ENCODE measurements around the gene RNF223. TPM values are rescaled to one million over a fixed set of nuclear protein-coding genes. Genes with fewer than 3 reads are reported as not detected.

Gene RNF223
- total RNA-seq, 1 experiment from 2014 or later, result 6.3 TPM

DNA sequence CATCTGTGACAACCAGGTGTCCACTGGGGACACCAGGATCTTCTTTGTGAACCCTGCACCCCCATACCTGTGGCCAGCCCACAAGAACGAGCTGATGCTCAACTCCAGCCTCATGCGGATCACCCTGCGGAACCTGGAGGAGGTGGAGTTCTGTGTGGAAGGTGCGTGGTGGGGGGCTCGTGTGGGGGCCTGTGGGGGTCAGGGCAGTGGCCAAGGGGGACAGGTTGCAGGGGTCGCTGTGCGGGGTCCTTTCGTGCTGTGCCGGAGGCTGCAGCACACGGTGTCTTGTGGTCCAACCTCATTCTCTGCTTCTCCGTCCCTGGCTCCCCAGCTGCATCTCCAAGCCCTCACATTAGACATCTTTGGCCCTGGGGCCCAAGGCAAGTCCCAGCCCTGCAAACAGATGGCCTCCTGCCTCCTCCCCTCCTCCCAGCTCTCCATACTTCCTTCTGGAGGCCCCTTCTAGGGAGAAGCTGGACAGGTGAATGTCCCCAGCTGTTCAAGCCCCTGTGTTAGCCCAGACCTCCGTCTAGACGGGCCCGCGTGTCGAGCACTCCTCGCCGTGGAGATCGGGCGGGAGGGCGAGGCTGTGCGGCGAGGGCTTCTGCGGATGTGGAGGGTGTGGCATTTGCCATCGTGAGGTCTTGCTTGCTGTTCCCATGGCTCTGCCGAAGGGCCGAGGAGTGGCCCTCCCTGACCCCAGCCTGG lies 51.6 kb downstream of the RNF223 start:
- RAD21 ChIA-PET (ENCODE audit: low non-redundant PET in 1 of 2, low total read pairs in 2 of 2, uncharacterized antibody in 2 of 2, unreplicated experiment in 2 of 2), result no interaction called here
- TF ChIP-seq ELF1 (IDR thresholded peaks at IDR 0.05; ENCODE audit: borderline replicate concordance, low read depth) (no peak), TCF7L2 (IDR thresholded peaks at IDR 0.05; ENCODE audit: borderline replicate concordance, extremely low read depth, insufficient read depth, insufficient read length) (no peak), YY1 (IDR thresholded peaks at IDR 0.05; ENCODE audit: extremely low read depth, insufficient replicate concordance, low read depth, low read length) (no peak), SIN3A (IDR thresholded peaks at IDR 0.05; ENCODE audit: low read depth) (no peak)
- Histone ChIP-seq H3K27ac (ENCODE audit: low read depth, low read length) (peak overlapping the region; percentile 87; the same call in 1 of the 2 replicates), H2AFZ (ENCODE audit: low read depth, low read length, poor library complexity, severe bottlenecking) (no peak overlapping the region), H3K9me3 (ENCODE audit: control insufficient read depth in 1 of 2, insufficient read depth in 1 of 2, low read depth in 1 of 2, low read length in 2 of 2) (no peaks in the 10 kb centered on the region), H3K4me3 (replicated peaks in 1 of 2; ENCODE audit: low read depth in 1 of 2, low read length in 2 of 2) (no peak overlapping the region), H3K9ac (ENCODE audit: low read length) (no peak overlapping the region), H3K36me3 (ENCODE audit: control insufficient read depth in 1 of 2, insufficient read depth in 2 of 2, low read length in 2 of 2) (peaks cover 0 to 19% of the 10 kb centered on the region in 2 experiments; a peak in 2 of 4 replicates), H3K79me2 (ENCODE audit: insufficient read depth, low read length) (peaks cover 68% of the 10 kb centered on the region), H3K9me2 (ENCODE audit: insufficient read depth) (no peaks in the 10 kb centered on the region), H3K4me2 (ENCODE audit: low read length) (peak overlapping the region; percentile 98), H4K20me1 (ENCODE audit: insufficient read depth) (no peaks in the 10 kb centered on the region), H3K4me1 (ENCODE audit: control insufficient read depth in 1 of 2, insufficient read depth in 2 of 2, low read length in 2 of 2) (peaks cover 38 to 59% of the 10 kb centered on the region in 2 experiments), H3K27me3 (ENCODE audit: insufficient read depth, low read length) (no peaks in the 10 kb centered on the region)
- POLR2A ChIA-PET, result interaction anchor here (0.6 to 1.6 kb wide), 2 partner anchors 15 to 65 kb away, joined by 3 read pairs; no protein-coding TSS in a partner anchor
- DNase-seq (ENCODE audit: low read depth, low spot score) (no peak), ATAC-seq (no peak)
- intact Hi-C loops (cut with micrococcal nuclease), result no loop called here
- BruUV-seq (replicated peaks), result no TSS peak
- CTCF ChIA-PET, result no interaction called here

DNA sequence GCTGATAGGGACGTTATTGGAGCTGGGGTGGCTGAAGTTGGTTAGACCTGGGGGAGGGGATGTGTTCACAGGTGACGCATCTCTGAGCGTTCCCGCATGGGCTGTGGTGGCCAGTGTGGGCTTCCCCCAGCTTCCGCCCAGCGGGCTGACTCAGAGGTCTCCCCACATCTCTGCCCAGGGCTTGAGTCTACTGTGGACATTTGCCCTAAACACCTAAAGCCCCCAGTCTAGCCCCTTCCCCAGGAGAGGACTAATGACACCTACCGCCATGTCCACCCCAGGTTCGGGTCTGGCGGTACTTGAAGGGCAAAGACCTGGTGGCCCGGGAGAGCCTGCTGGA lies 52.2 kb downstream of the RNF223 start:
- Histone ChIP-seq H3K27me3 (ENCODE audit: insufficient read depth, low read length) (no peaks in the 10 kb centered on the region), H3K79me2 (ENCODE audit: insufficient read depth, low read length) (peaks cover 62% of the 10 kb centered on the region), H3K4me2 (ENCODE audit: low read length) (peak overlapping the region; percentile 98), H3K4me3 (replicated peaks in 1 of 2; ENCODE audit: low read depth in 1 of 2, low read length in 2 of 2) (peak overlapping the region; percentile 73 to 79), H2AFZ (ENCODE audit: low read depth, low read length, poor library complexity, severe bottlenecking) (no peak overlapping the region), H3K9me2 (ENCODE audit: insufficient read depth) (no peaks in the 10 kb centered on the region), H3K9me3 (ENCODE audit: control insufficient read depth in 1 of 2, insufficient read depth in 1 of 2, low read depth in 1 of 2, low read length in 2 of 2) (no peaks in the 10 kb centered on the region), H3K36me3 (ENCODE audit: control insufficient read depth in 1 of 2, insufficient read depth in 2 of 2, low read length in 2 of 2) (peaks cover 0 to 15% of the 10 kb centered on the region in 2 experiments; a peak in 2 of 4 replicates), H3K4me1 (ENCODE audit: control insufficient read depth in 1 of 2, insufficient read depth in 2 of 2, low read length in 2 of 2) (peaks cover 38 to 65% of the 10 kb centered on the region in 2 experiments), H3K27ac (ENCODE audit: low read depth, low read length) (peak overlapping the region; percentile 87; the same call in 1 of the 2 replicates), H3K9ac (ENCODE audit: low read length) (peak overlapping the region; percentile 90), H4K20me1 (ENCODE audit: insufficient read depth) (no peaks in the 10 kb centered on the region)
- no TSS peak for BruUV-seq (replicated peaks)
- TF ChIP-seq FOSL1 (IDR thresholded peaks at IDR 0.05; ENCODE audit: low read depth), result no peak
- TF ChIP-seq RAD21 (IDR thresholded peaks at IDR 0.05; ENCODE audit: low read depth), result no peak
- TF ChIP-seq, protein P1, sequence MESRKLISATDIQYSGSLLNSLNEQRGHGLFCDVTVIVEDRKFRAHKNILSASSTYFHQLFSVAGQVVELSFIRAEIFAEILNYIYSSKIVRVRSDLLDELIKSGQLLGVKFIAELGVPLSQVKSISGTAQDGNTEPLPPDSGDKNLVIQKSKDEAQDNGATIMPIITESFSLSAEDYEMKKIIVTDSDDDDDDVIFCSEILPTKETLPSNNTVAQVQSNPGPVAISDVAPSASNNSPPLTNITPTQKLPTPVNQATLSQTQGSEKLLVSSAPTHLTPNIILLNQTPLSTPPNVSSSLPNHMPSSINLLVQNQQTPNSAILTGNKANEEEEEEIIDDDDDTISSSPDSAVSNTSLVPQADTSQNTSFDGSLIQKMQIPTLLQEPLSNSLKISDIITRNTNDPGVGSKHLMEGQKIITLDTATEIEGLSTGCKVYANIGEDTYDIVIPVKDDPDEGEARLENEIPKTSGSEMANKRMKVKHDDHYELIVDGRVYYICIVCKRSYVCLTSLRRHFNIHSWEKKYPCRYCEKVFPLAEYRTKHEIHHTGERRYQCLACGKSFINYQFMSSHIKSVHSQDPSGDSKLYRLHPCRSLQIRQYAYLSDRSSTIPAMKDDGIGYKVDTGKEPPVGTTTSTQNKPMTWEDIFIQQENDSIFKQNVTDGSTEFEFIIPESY (IDR thresholded peaks at IDR 0.05; ENCODE audit: extremely low read depth, insufficient replicate concordance, low read length), result no peak
- TF ChIP-seq POLR2AphosphoS5 (IDR thresholded peaks at IDR 0.05; ENCODE audit: low read depth, low read length), result no peak
- TF ChIP-seq SRF (IDR thresholded peaks at IDR 0.05; ENCODE audit: low read depth), result no peak
- no peak for TF ChIP-seq JUND (IDR thresholded peaks at IDR 0.05)
- TF ChIP-seq EGR1 (IDR thresholded peaks at IDR 0.05; ENCODE audit: low read depth), result no peak
- POLR2A ChIA-PET, result interaction anchor here (0.6 to 1.6 kb wide), 3 partner anchors 15 to 66 kb away, joined by 3 read pairs; no protein-coding TSS in a partner anchor
- intact Hi-C loops (cut with micrococcal nuclease), result no loop called here
- RAD21 ChIA-PET (ENCODE audit: low non-redundant PET in 1 of 2, low total read pairs in 2 of 2, uncharacterized antibody in 2 of 2, unreplicated experiment in 2 of 2), result no interaction called here
- no peak for ATAC-seq
- CTCF ChIA-PET, result no interaction called here
- DNase-seq (ENCODE audit: low read depth, low spot score), result no peak
